HEK293 (cell line): ENCODE data around the gene SLC25A42.

ENCODE experiments used
- CTCF ChIA-PET: fragments of 350-600 bp; formaldehyde crosslinking; extraction: SDS; loops from one replicate; lab custom pipeline; 2021; ENCODE audit warnings: antibody characterized with exemption; lab: Yijun Ruan, JAX
- POLR2A ChIA-PET: fragments of 300-600 bp; formaldehyde crosslinking; extraction: SDS; loops from one replicate; lab custom pipeline; 2020; ENCODE audit warnings: antibody characterized with exemption, inconsistent platforms; lab: Yijun Ruan, JAX
- H3K27ac ChIP-seq: fragments of 200-500 bp; sonication (Bioruptor generic); 2 replicates; pipeline ENCODE4 v1.5.1; 2014; ENCODE audit warnings: low read depth, low read length, control low read depth, inconsistent platforms; ENCODE audit errors: extremely low read depth
- H3K36me3 ChIP-seq, 2 experiments: fragments of 200-500 bp in 1 of 2; sonication (Bioruptor generic) in 1 of 2; 1 replicate in 1 of 2; 2 replicates in 1 of 2; pipeline ENCODE4 v1.5.1; 2014 to 2017; ENCODE audit warnings: inconsistent platforms in 2 of 2, low read length in 2 of 2; ENCODE audit not compliant: control insufficient read depth in 2 of 2, insufficient read depth in 1 of 2
- H3K4me1 ChIP-seq: fragments of 200-500 bp; sonication (Bioruptor generic); 2 replicates; pipeline ENCODE4 v1.5.1; 2014; ENCODE audit warnings: mild to moderate bottlenecking, low read length, inconsistent platforms; ENCODE audit not compliant: control insufficient read depth, insufficient read depth
- H3K4me3 ChIP-seq: 2 replicates; pipeline ENCODE4 v1.5.1; 2011; ENCODE audit warnings: low read depth, mild to moderate bottlenecking, control low read depth, low read length, moderate library complexity
- H3K9me3 ChIP-seq: fragments of 200-500 bp; sonication (Bioruptor generic); 2 replicates; pipeline ENCODE4 v1.5.1; 2014; ENCODE audit warnings: low read depth, low read length, inconsistent platforms; ENCODE audit not compliant: control insufficient read depth, insufficient read depth
- AEBP2 ChIP-seq: fragments of 450-650 bp; formaldehyde crosslinking; IDR thresholded peaks from 2 replicates; pipeline ENCODE4 v1.5.1; 2016; ENCODE audit warnings: missing biosample characterization, missing genetic modification characterization, borderline replicate concordance
- BCL11B ChIP-seq: fragments of 450-650 bp; formaldehyde crosslinking; IDR thresholded peaks from 2 replicates; pipeline ENCODE4 v1.5.1; 2016; ENCODE audit warnings: low read depth, missing biosample characterization, missing genetic modification characterization
- EGR2 ChIP-seq: fragments of 450-650 bp; formaldehyde crosslinking; IDR thresholded peaks from 2 replicates; pipeline ENCODE4 v1.5.1; 2016; ENCODE audit warnings: low read depth, missing biosample characterization, missing genetic modification characterization
- FEZF1 ChIP-seq: fragments of 450-650 bp; formaldehyde crosslinking; IDR thresholded peaks from 2 replicates; pipeline ENCODE4 v1.5.1; 2016; ENCODE audit warnings: missing biosample characterization, missing genetic modification characterization
- KLF10 ChIP-seq: fragments of 450-650 bp; IDR thresholded peaks from 2 replicates; pipeline ENCODE4 v1.5.1; 2018; ENCODE audit warnings: missing biosample characterization, mild to moderate bottlenecking, missing genetic modification characterization
- OSR2 ChIP-seq: fragments of 450-650 bp; formaldehyde crosslinking; IDR thresholded peaks from 2 replicates; pipeline ENCODE4 v1.5.1; 2016; ENCODE audit warnings: missing biosample characterization, missing genetic modification characterization
- RBAK ChIP-seq: fragments of 450-650 bp; formaldehyde crosslinking; IDR thresholded peaks from 2 replicates; pipeline ENCODE4 v1.5.1; 2016; ENCODE audit warnings: missing biosample characterization, missing genetic modification characterization
- ZBTB44 ChIP-seq: fragments of 450-650 bp; IDR thresholded peaks from 2 replicates; pipeline ENCODE4 v1.5.1; 2018; ENCODE audit warnings: missing biosample characterization, mild to moderate bottlenecking, missing genetic modification characterization
- ZNF133 ChIP-seq: fragments of 450-650 bp; formaldehyde crosslinking; IDR thresholded peaks from 2 replicates; pipeline ENCODE4 v1.5.1; 2016; ENCODE audit warnings: missing biosample characterization, missing genetic modification characterization
- ZNF148 ChIP-seq: fragments of 450-650 bp; formaldehyde crosslinking; IDR thresholded peaks from 2 replicates; pipeline ENCODE4 v1.5.0; 2017; ENCODE audit warnings: missing biosample characterization, missing genetic modification characterization, borderline replicate concordance
- ZNF169 ChIP-seq: fragments of 450-650 bp; formaldehyde crosslinking; IDR thresholded peaks from 2 replicates; pipeline ENCODE4 v1.5.1; 2016; ENCODE audit warnings: missing biosample characterization, missing genetic modification characterization
- ZNF174 ChIP-seq: fragments of 450-650 bp; formaldehyde crosslinking; IDR thresholded peaks from 2 replicates; pipeline ENCODE4 v1.5.0; 2017; ENCODE audit warnings: missing biosample characterization, mild to moderate bottlenecking, missing genetic modification characterization
- ZNF19 ChIP-seq: fragments of 450-650 bp; formaldehyde crosslinking; IDR thresholded peaks from 2 replicates; pipeline ENCODE4; 2016; ENCODE audit warnings: missing biosample characterization, missing genetic modification characterization, low read depth
- ZNF202 ChIP-seq: fragments of 450-650 bp; formaldehyde crosslinking; IDR thresholded peaks from 2 replicates; pipeline ENCODE4 v1.5.1; 2016; ENCODE audit warnings: missing biosample characterization, missing genetic modification characterization, borderline replicate concordance
- ZNF248 ChIP-seq: fragments of 450-650 bp; formaldehyde crosslinking; IDR thresholded peaks from 2 replicates; pipeline ENCODE4 v1.5.1; 2017; ENCODE audit warnings: missing biosample characterization, missing genetic modification characterization
- ZNF292 ChIP-seq: fragments of 450-650 bp; formaldehyde crosslinking; IDR thresholded peaks from 2 replicates; pipeline ENCODE4 v1.5.1; 2016; ENCODE audit warnings: low read depth, missing biosample characterization, missing genetic modification characterization, borderline replicate concordance
- ZNF335 ChIP-seq: fragments of 450-650 bp; formaldehyde crosslinking; conservative IDR thresholded peaks from 2 replicates; pipeline ENCODE4 v1.5.1; 2016; ENCODE audit warnings: missing biosample characterization, missing genetic modification characterization
- ZNF354C ChIP-seq: fragments of 450-650 bp; formaldehyde crosslinking; IDR thresholded peaks from 2 replicates; pipeline ENCODE4 v1.5.1; 2016; ENCODE audit warnings: missing biosample characterization, missing genetic modification characterization, low read depth, borderline replicate concordance
- ZNF501 ChIP-seq: fragments of 450-650 bp; formaldehyde crosslinking; IDR thresholded peaks from 2 replicates; pipeline ENCODE4 v1.5.1; 2016; ENCODE audit warnings: missing biosample characterization, missing genetic modification characterization
- ZNF529 ChIP-seq: fragments of 450-650 bp; formaldehyde crosslinking; IDR thresholded peaks from 2 replicates; pipeline ENCODE4 v1.5.1; 2017; ENCODE audit warnings: missing genetic modification characterization, missing biosample characterization; ENCODE audit not compliant: insufficient replicate concordance
- ZNF571 ChIP-seq: fragments of 450-650 bp; formaldehyde crosslinking; IDR thresholded peaks from 2 replicates; pipeline ENCODE4 v1.5.0; 2017; ENCODE audit warnings: missing biosample characterization, missing genetic modification characterization
- ZNF585B ChIP-seq: fragments of 450-650 bp; formaldehyde crosslinking; IDR thresholded peaks from 2 replicates; pipeline ENCODE4 v1.5.1; 2016; ENCODE audit warnings: missing biosample characterization, missing genetic modification characterization
- ZNF658 ChIP-seq: fragments of 450-650 bp; formaldehyde crosslinking; IDR thresholded peaks from 2 replicates; pipeline ENCODE4; 2016; ENCODE audit warnings: missing biosample characterization, missing genetic modification characterization
- ZNF670 ChIP-seq: fragments of 450-650 bp; formaldehyde crosslinking; IDR thresholded peaks from 2 replicates; pipeline ENCODE4 v1.5.1; 2016; ENCODE audit warnings: missing biosample characterization, missing genetic modification characterization, low read depth
- ZSCAN18 ChIP-seq: fragments of 450-650 bp; formaldehyde crosslinking; IDR thresholded peaks from 2 replicates; pipeline ENCODE4 v1.5.1; 2016; ENCODE audit warnings: missing biosample characterization, missing genetic modification characterization
- ZSCAN23 ChIP-seq: fragments of 450-650 bp; formaldehyde crosslinking; IDR thresholded peaks from 2 replicates; pipeline ENCODE4 v1.5.1; 2016; ENCODE audit warnings: missing biosample characterization, missing genetic modification characterization

The SLC25A42 gene

GRCh38 chr19:19095691-19096090 is 31.9 kb downstream of the SLC25A42 start:
- ChIA-PET CTCF (no interaction called here), POLR2A (no interaction called here)
- Histone ChIP-seq H3K36me3 (no peaks in the 10 kb centered on the region), H3K27ac (no peak overlapping the region), H3K4me1 (no peaks in the 10 kb centered on the region), H3K4me3 (no peak overlapping the region), H3K9me3 (no peaks in the 10 kb centered on the region)
- TF ChIP-seq RBAK (tag by site-specific recombination) (no peak), BCL11B (tag by site-specific recombination) (no peak), AEBP2 (tag by site-specific recombination) (no peak), ZNF248 (tag by site-specific recombination) (no peak), ZNF169 (tag by site-specific recombination) (no peak), ZNF133 (no peak), EGR2 (tag by site-specific recombination) (no peak), ZNF658 (tag by site-specific recombination) (no peak), ZNF585B (tag by site-specific recombination) (no peak), ZNF174 (tag by site-specific recombination) (no peak), ZNF19 (no peak), OSR2 (no peak), ZNF529 (no peak)

- no peak overlapping the region for H3K27ac ChIP-seq
- TF ChIP-seq ZNF202 (tag by site-specific recombination): no peak
- no peak for TF ChIP-seq ZNF335 (tag by site-specific recombination)
- no peak for TF ChIP-seq ZNF501 (tag by site-specific recombination)
- TF ChIP-seq KLF10 (tag by site-specific recombination): no peak
- no peak for TF ChIP-seq EGR2 (tag by site-specific recombination)
- no peak for TF ChIP-seq ZNF292 (tag by site-specific recombination)
- TF ChIP-seq ZNF571 (tag by site-specific recombination): no peak
- TF ChIP-seq ZNF354C (tag by site-specific recombination): no peak
- no peak for TF ChIP-seq ZNF148 (tag by site-specific recombination)
- TF ChIP-seq ZNF670 (tag by site-specific recombination): no peak
- TF ChIP-seq ZSCAN23 (tag by site-specific recombination): no peak
- no peak for TF ChIP-seq FEZF1 (tag by site-specific recombination)
- TF ChIP-seq ZBTB44 (tag by site-specific recombination): no peak
- TF ChIP-seq BCL11B (tag by site-specific recombination): no peak
- TF ChIP-seq ZSCAN18: no peak
- no peak overlapping the region for H3K4me3 ChIP-seq
- no peaks in the 10 kb centered on the region for H3K9me3 ChIP-seq
- ChIA-PET POLR2A (no interaction called here), CTCF (interaction anchor here (0.7 to 1.2 kb wide), 3 partner anchors 9 to 78 kb away, joined by 3 to 4 read pairs (median 4); no protein-coding TSS in a partner anchor)
- no peaks in the 10 kb centered on the region for H3K4me1 ChIP-seq
- H3K36me3 ChIP-seq: peaks cover 0 to 4% of the 10 kb centered on the region in 2 experiments; a peak in 1 of 3 replicates
These were observed 33.1 kb downstream of the SLC25A42 start for GRCh38 chr19:19096641-19097627.
